ENCODE data around the gene PRMT9. TPM values are rescaled to one million over a fixed set of nuclear protein-coding genes. Genes with fewer than 3 reads are reported as not detected.

The PRMT9 gene
- total RNA-seq, 2 experiments from 2014 or later = 12.0 to 12.5 TPM

DNA sequence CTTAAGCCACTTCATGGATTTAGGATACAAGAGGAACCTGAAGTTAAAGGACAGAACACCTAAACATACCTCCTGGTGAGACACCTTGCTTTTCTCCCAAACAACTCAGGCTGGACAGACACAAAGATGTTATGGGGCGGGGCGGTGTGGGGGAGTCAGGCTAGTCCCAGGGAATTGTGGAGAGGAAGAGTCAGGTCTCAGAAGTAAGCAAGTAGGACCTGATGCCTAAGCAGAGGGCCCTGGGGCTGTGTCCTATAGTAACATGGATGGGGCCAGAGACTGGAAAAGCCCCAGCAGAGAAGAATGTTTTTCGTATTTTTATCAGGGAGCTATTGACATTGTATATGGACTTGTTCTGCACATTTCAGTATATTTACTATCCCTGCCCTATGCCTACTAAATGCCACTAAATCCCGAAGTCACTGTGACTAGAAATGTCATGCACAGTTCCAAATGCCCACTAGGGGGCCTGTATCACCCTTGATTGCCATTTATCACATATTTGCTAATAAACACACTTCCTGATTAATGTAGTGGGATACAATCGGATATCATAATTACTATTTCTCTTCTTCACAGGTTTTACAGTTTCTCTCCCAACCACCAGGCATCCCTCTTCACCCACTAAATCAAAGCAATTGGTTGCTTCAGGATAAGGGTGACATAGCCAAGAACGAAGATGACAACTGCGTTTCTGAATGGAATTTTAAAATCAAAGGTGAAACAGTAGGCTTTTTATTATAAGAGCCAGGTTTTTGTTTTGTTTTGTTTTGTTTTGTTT, 24.1 kb upstream of the PRMT9 start:
- POLR2A ChIA-PET = no interaction called here
- DNase-seq (no peak), ATAC-seq (ENCODE audit: low read depth) (peak; percentile 45)
- Mint-ChIP-seq H3K4me3 (no peak overlapping the region), H3K9me3 (no peaks in the 10 kb centered on the region), H3K36me3 (no peaks in the 10 kb centered on the region), H3K27ac (no peak overlapping the region), H3K27me3 (peaks cover 24% of the 10 kb centered on the region), H3K4me1 (peaks cover 6% of the 10 kb centered on the region)

- no peaks in the 10 kb centered on the region for H3K36me3 Mint-ChIP-seq
- H3K9me3 Mint-ChIP-seq = no peaks in the 10 kb centered on the region
- ATAC-seq (ENCODE audit: low read depth) (no peak), DNase-seq (no peak)
- H3K4me3 Mint-ChIP-seq = no peak overlapping the region
- POLR2A ChIA-PET = no interaction called here
- peaks cover 6% of the 10 kb centered on the region for H3K4me1 Mint-ChIP-seq
- H3K27me3 Mint-ChIP-seq = peaks cover 18% of the 10 kb centered on the region
- no peak overlapping the region for H3K27ac Mint-ChIP-seq
Observed at GRCh38 chr4:147704846-147705245, 20.9 kb upstream of the PRMT9 start.

DNA sequence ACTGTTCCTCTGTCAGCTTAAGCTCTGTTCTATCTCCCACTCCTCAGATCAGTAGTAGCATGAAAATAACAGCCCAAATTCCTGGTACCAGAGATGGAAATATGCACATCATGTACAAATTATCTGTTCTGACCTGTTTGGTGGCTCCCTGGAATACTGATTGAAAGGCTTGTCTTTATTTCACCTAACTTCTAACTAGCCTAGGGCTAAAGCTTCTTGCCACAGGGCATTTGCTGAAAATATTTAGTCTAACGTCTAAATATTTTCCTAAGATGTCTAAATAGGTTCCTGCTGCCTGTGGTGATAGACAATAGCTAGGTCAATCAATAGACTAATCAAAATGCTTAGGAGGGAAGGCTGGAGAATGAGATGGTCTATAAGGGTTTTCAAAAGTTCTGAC, 12.9 kb upstream of the PRMT9 start:
- no peak overlapping the region for H3K4me3 Mint-ChIP-seq
- peaks cover 28% of the 10 kb centered on the region for H3K27me3 Mint-ChIP-seq
- POLR2A ChIA-PET = interaction anchor here (1.1 kb wide), 1 partner anchor 13 kb away, joined by 3 read pairs; the partner anchor contains the start of gene PRMT9
- no peaks in the 10 kb centered on the region for H3K36me3 Mint-ChIP-seq
- ATAC-seq (ENCODE audit: low read depth) (no peak), DNase-seq (no peak)
- H3K4me1 Mint-ChIP-seq = no peaks in the 10 kb centered on the region
- H3K9me3 Mint-ChIP-seq = no peaks in the 10 kb centered on the region
- no peak overlapping the region for H3K27ac Mint-ChIP-seq

DNA sequence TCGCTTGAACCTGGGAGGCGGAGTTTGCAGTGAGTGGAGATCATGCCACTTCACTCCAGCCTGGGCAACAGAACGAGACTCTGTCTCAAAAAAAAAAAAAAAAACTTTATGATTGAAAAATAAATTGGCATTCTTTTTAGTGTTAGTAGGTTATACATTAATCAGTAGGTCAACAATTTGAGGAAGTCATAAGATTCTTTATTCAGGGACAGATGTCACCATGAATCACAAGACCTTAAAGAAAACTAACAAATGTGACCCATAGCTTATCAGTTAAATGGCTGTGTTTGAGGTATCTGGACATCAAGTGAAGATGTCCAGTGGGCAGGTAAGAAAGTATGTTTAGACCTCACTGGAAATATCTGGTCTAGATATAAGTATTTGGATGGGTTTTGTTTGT, 9.3 kb upstream of the PRMT9 start:
- Mint-ChIP-seq H3K27me3 (peaks cover 23% of the 10 kb centered on the region), H3K36me3 (peaks cover 3% of the 10 kb centered on the region), H3K4me1 (peaks cover 15% of the 10 kb centered on the region), H3K27ac (no peak overlapping the region), H3K9me3 (no peaks in the 10 kb centered on the region), H3K4me3 (no peak overlapping the region)
- POLR2A ChIA-PET = interaction anchor here (0.7 kb wide), 1 partner anchor 175 kb away, joined by 3 read pairs; no protein-coding TSS in a partner anchor
- DNase-seq (no peak), ATAC-seq (ENCODE audit: low read depth) (no peak)

- H3K27me3 Mint-ChIP-seq = peaks cover 23% of the 10 kb centered on the region
Observed at GRCh38 chr4:147691820-147692219, 7.9 kb upstream of the PRMT9 start.

DNA sequence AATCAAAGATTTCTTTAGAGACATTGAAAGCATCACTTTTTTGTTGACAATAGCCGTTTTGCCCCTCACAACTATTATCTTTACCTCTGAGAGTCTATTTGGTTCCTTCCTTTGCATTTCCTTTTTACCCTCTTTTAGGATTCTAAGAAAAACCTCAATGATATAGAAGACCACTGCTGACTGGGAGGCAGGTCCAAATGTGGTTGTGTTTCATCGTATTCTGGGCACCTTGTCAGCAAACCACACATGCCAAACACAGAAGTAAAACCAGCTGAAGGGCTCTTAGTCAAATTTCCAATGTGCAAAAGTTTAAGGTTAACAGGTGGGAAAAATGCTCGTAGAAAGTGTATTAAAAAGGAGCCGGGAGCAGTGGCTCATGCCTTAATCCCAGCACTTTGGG, 5.1 kb upstream of the PRMT9 start:
- peaks cover 5% of the 10 kb centered on the region for H3K36me3 Mint-ChIP-seq
- DNase-seq = no peak
- peak; percentile 67 for ATAC-seq (ENCODE audit: low read depth)
- no peaks in the 10 kb centered on the region for H3K9me3 Mint-ChIP-seq
- H3K27me3 Mint-ChIP-seq = peaks cover 17% of the 10 kb centered on the region
- POLR2A ChIA-PET = interaction anchor here (0.6 to 2.0 kb wide), 4 partner anchors 24 to 72 kb away, joined by 4 to 11 read pairs (median 4); partner anchors contain the start of genes ARHGAP10 and TMEM184C
- H3K4me1 Mint-ChIP-seq = peaks cover 24% of the 10 kb centered on the region
- peak overlapping the region; percentile 92 for H3K27ac Mint-ChIP-seq
- H3K4me3 Mint-ChIP-seq = peak overlapping the region; percentile 79

More at GRCh38 chr4:147691820-147692219, 7.9 kb upstream of the PRMT9 start:
- no peaks in the 10 kb centered on the region for H3K9me3 Mint-ChIP-seq
- H3K36me3 Mint-ChIP-seq = peaks cover 5% of the 10 kb centered on the region
- POLR2A ChIA-PET = no interaction called here
- no peak overlapping the region for H3K4me3 Mint-ChIP-seq
- H3K4me1 Mint-ChIP-seq = peaks cover 19% of the 10 kb centered on the region
- DNase-seq (no peak), ATAC-seq (ENCODE audit: low read depth) (no peak)
- H3K27ac Mint-ChIP-seq = peak overlapping the region; percentile 7

DNA sequence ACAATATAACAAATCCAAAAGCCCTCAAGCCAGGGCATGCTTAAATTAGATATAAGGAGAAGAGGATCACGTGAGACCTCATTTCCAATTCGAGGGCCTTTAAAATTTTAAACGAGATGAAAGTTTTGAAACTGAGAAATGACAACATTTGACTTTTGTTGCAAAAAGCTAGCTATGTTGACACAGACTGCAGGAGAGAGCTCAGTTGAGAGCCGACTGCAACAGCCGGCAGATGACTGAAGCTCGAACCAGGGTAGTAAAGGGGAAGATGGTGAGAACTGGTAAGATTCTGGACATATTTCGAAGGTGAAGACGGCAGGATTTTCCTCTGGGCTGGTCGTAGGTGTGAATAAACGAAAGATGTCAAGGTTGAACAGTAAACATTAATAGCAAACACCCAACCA, 773 bp downstream of the PRMT9 start:
- peaks cover 5% of the 10 kb centered on the region for H3K27me3 Mint-ChIP-seq
- peaks cover 26% of the 10 kb centered on the region for H3K4me1 Mint-ChIP-seq
- ATAC-seq (ENCODE audit: low read depth) (no peak), DNase-seq (no peak)
- H3K27ac Mint-ChIP-seq = peak overlapping the region; percentile 98
- no peaks in the 10 kb centered on the region for H3K9me3 Mint-ChIP-seq
- peak overlapping the region; percentile 99 for H3K4me3 Mint-ChIP-seq
- H3K36me3 Mint-ChIP-seq = peaks cover 18% of the 10 kb centered on the region
- POLR2A ChIA-PET = interaction anchor here (0.9 to 2.8 kb wide), 9 partner anchors 9 to 759 kb away, joined by 3 to 53 read pairs (median 5); partner anchors contain the start of genes NR3C2 and TMEM184C

DNA sequence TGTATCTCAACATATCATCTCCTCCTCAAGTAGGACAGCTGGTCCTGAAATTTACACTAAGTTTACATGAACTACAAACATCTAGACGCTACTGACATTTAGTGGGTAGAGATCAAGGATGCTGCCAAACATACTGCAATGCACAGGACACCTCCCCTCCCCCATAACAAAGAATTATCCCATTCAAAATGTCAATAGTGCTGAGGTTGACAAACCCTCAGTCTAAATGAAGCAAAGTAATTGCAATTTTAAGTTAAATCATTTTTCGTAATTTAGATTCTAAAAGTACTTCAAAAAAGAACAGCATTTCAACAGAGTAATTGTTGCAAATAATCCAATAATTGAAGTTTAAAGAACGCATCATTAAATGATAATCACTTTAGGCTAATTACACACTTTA, 1.2 kb downstream of the PRMT9 start:
- Mint-ChIP-seq H3K27ac (peak overlapping the region; percentile 98), H3K27me3 (peaks cover 5% of the 10 kb centered on the region)

DNA sequence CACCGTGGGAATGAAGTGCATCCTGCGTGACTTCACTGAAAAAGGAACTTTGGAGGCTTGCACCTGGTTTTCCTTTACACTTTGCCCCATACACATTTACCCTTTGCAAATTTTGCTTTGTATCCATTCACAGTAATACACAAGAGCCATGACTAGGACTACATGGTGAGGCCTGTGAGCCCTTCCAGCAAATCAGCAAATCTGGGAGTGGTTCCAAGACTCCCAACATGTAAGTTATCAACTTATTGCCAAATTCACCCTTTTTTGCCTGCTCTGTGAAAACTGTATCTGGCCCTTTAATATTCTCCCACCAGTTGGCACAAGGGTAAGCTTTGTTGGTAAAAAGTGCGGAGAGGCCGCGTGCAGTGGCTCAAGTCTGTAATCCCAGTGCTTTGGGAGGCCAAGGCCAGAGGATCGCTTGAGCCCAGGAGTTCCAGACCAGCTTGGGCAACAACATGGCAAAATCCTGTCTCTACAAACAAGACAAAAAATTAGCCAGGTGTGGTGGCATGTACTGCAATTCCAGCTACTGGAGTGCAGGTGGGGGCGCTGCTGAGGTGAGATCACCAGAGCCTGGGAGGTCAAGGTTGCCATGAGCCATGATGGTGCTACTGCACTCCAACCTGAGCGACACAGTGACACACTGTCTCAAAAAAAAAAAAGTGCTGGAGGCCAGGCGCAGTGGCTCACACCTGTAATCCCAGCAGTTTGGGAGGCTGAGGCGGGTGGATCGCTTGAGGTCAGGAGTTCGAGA, 5.0 kb downstream of the PRMT9 start:
- no peak for ATAC-seq (ENCODE audit: low read depth)
- no peak overlapping the region for H3K27ac Mint-ChIP-seq
- H3K9me3 Mint-ChIP-seq = no peaks in the 10 kb centered on the region

More for the DNA sequence above, 1.2 kb downstream of the PRMT9 start:
- ATAC-seq (ENCODE audit: low read depth) (no peak), DNase-seq (no peak)
- H3K36me3 Mint-ChIP-seq = peaks cover 18% of the 10 kb centered on the region
- peak overlapping the region; percentile 99 for H3K4me3 Mint-ChIP-seq
- H3K9me3 Mint-ChIP-seq = no peaks in the 10 kb centered on the region
- H3K4me1 Mint-ChIP-seq = peaks cover 26% of the 10 kb centered on the region
- POLR2A ChIA-PET = interaction anchor here (1.9 to 2.8 kb wide), 4 partner anchors 8 to 181 kb away, joined by 5 to 53 read pairs (median 9); partner anchors contain the start of gene TMEM184C

GRCh38 chr4:147678106-147678505, 5.9 kb downstream of the PRMT9 start:
- Mint-ChIP-seq H3K4me1 (peaks cover 16% of the 10 kb centered on the region), H3K27me3 (no peaks in the 10 kb centered on the region), H3K36me3 (peaks cover 29% of the 10 kb centered on the region), H3K4me3 (no peak overlapping the region), H3K9me3 (no peaks in the 10 kb centered on the region), H3K27ac (no peak overlapping the region)
- no peak for DNase-seq
- POLR2A ChIA-PET = no interaction called here
- ATAC-seq (ENCODE audit: low read depth) = no peak

More for the DNA sequence above, 5.0 kb downstream of the PRMT9 start:
- Mint-ChIP-seq H3K4me1 (peaks cover 18% of the 10 kb centered on the region), H3K36me3 (peaks cover 23% of the 10 kb centered on the region), H3K27me3 (no peaks in the 10 kb centered on the region), H3K4me3 (no peak overlapping the region)
- DNase-seq = no peak
- POLR2A ChIA-PET = no interaction called here

DNA sequence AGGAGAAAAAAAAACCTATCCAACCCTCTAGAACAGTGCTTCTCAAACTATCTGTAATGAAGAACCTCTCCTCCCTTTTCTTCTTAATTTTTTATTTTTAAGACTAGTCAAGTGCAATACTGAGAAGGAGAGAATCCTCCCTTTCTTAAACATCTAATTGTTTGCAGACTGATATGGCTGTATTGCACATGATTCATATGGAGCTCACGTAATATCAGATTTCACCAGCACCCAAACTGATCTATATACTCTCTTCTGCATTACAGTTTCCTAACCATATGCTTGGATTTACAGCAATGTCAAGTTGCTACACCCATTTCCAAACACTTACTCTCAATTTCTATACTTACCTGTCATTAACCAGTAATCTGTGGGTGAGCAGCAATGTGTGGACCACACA, 9.5 kb downstream of the PRMT9 start:
- DNase-seq (no peak), ATAC-seq (ENCODE audit: low read depth) (no peak)
- H3K4me1 Mint-ChIP-seq = no peaks in the 10 kb centered on the region
- H3K9me3 Mint-ChIP-seq = no peaks in the 10 kb centered on the region
- POLR2A ChIA-PET = interaction anchor here (1.7 kb wide), 1 partner anchor 9 kb away, joined by 13 read pairs; the partner anchor contains the start of gene PRMT9
- H3K4me3 Mint-ChIP-seq = no peak overlapping the region
- H3K27me3 Mint-ChIP-seq = no peaks in the 10 kb centered on the region
- H3K27ac Mint-ChIP-seq = no peak overlapping the region
- peaks cover 40% of the 10 kb centered on the region for H3K36me3 Mint-ChIP-seq

DNA sequence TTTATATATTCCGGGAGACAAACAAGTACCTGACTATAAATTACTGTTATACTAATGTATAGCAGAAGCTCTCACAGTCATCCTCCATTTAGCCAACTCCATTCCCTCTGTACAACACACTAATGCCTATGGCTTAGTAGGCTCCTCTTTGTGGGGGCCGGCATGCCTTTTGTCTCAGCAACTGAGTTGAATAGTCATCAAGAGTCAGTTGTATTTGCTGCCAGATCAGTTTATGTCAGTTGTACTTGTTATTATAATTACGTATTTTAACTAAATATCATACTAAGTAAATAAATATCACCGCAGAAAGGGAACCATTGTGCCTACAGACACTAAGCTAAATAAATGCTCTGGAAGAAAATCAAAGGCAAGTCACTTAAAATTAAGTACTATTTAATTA, 9.9 kb downstream of the PRMT9 start:
- Mint-ChIP-seq H3K4me3 (no peak overlapping the region), H3K9me3 (no peaks in the 10 kb centered on the region), H3K36me3 (peaks cover 39% of the 10 kb centered on the region), H3K4me1 (no peaks in the 10 kb centered on the region), H3K27me3 (no peaks in the 10 kb centered on the region), H3K27ac (no peak overlapping the region)
- ATAC-seq (ENCODE audit: low read depth) (no peak), DNase-seq (no peak)
- POLR2A ChIA-PET = interaction anchor here (1.7 kb wide), 1 partner anchor 10 kb away, joined by 13 read pairs; the partner anchor contains the start of gene PRMT9

DNA sequence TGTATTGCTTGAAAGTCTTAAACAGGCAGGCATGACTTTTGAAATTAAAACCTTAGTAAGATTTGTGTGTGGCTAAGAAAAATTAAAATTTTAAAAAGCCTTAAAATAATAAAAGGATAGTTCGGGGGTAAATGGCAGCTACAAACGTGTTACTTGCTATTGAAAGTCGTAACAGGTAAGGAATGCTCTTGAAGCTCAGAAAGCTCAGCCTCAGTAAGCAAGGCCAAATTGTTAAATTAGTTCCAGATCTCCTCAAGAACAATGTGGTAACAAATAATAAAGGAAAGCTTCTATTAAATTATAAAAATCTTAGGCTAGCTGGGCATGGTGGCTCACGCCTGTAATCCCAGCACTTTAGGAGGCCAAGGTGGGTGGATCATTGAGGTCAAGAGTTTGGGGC, 25.5 kb downstream of the PRMT9 start:
- ATAC-seq (ENCODE audit: low read depth) = no peak
- peaks cover 2% of the 10 kb centered on the region for H3K4me1 Mint-ChIP-seq
- no peak overlapping the region for H3K27ac Mint-ChIP-seq
- peaks cover 33% of the 10 kb centered on the region for H3K36me3 Mint-ChIP-seq
- no peaks in the 10 kb centered on the region for H3K9me3 Mint-ChIP-seq
- H3K27me3 Mint-ChIP-seq = no peaks in the 10 kb centered on the region
- POLR2A ChIA-PET = interaction anchor here (1.0 kb wide), 1 partner anchor 12 kb away, joined by 3 read pairs; no protein-coding TSS in a partner anchor
- H3K4me3 Mint-ChIP-seq = no peak overlapping the region
- no peak for DNase-seq

Measured in activated naive CD8-positive, alpha-beta T cell treated with anti-CD3 and anti-CD28 coated beads, Interleukin-2, amount 10 ng/mL, durations not matched to agents 7 days and 5 days (primary cell).